ENCODE results near the gene ABCC5. TPM values are rescaled to one million over a fixed set of nuclear protein-coding genes. Genes with fewer than 3 reads are reported as not detected.
"Not testable (repeated sequence)": the region's sequence is repeated elsewhere in the genome, so short reads cannot be mapped to it uniquely, and the experiment has no call there.

Gene ABCC5
- total and polyA plus RNA-seq, 3 experiments from 2014 or later, result 9.5 to 19.0 (median 18.1) TPM

- H3K36me3 ChIP-seq (ENCODE audit: insufficient read depth, low read length), result no peaks in the 10 kb centered on the region
- no peak for DNase-seq
- Mint-ChIP-seq H3K9me3 (no peaks in the 10 kb centered on the region), H3K27me3 (no peaks in the 10 kb centered on the region), H3K36me3 (peaks cover 0 to 39% (median 15%) of the 10 kb centered on the region in 3 donors), H3K4me3 (no peak overlapping the region), H3K27ac (no peak overlapping the region), H3K4me1 (peaks cover 15 to 16% (median 15%) of the 10 kb centered on the region in 3 donors)
- no peaks in the 10 kb centered on the region for H3K27me3 ChIP-seq (ENCODE audit: insufficient read depth, low read length, poor library complexity, severe bottlenecking)
- ChIA-PET CTCF (interaction anchor here (0.9 kb wide), 1 partner anchor 116 kb away, joined by 4 read pairs; no protein-coding TSS in a partner anchor), POLR2A (no interaction called here)
- H3K4me3 ChIP-seq (ENCODE audit: low read length), result no peak overlapping the region
- H3K27ac ChIP-seq (ENCODE audit: low read depth, low read length), result no peak overlapping the region
- peaks cover 8% of the 10 kb centered on the region for H3K4me1 ChIP-seq (ENCODE audit: insufficient read depth, low read length)
- no peaks in the 10 kb centered on the region for H3K9me3 ChIP-seq (ENCODE audit: low read length)
These were observed 5.5 kb downstream of the ABCC5 start for GRCh38 chr3:184011937-184012889.

- Histone ChIP-seq H3K4me3 (ENCODE audit: low read length) (no peak overlapping the region), H3K27ac (ENCODE audit: low read depth, low read length) (no peak overlapping the region), H3K27me3 (ENCODE audit: insufficient read depth, low read length, poor library complexity, severe bottlenecking) (no peaks in the 10 kb centered on the region), H3K9me3 (ENCODE audit: low read length) (no peaks in the 10 kb centered on the region), H3K36me3 (ENCODE audit: insufficient read depth, low read length) (no peaks in the 10 kb centered on the region), H3K4me1 (ENCODE audit: insufficient read depth, low read length) (no peaks in the 10 kb centered on the region)
- ChIA-PET CTCF (interaction anchor here (0.9 kb wide), 1 partner anchor 116 kb away, joined by 4 read pairs; no protein-coding TSS in a partner anchor), POLR2A (no interaction called here)
- H3K27ac Mint-ChIP-seq, result no peak overlapping the region
- H3K27me3 Mint-ChIP-seq, result no peaks in the 10 kb centered on the region
- H3K4me3 Mint-ChIP-seq, result no peak overlapping the region
- H3K36me3 Mint-ChIP-seq, result peaks cover 0 to 43% (median 15%) of the 10 kb centered on the region in 3 donors
- no peaks in the 10 kb centered on the region for H3K9me3 Mint-ChIP-seq
- DNase-seq, result no peak
- peaks cover 8 to 12% (median 11%) of the 10 kb centered on the region in 3 donors for H3K4me1 Mint-ChIP-seq
These were observed 6.3 kb downstream of the ABCC5 start for GRCh38 chr3:184011230-184011876.

GRCh38 chr3:184008161-184008560 is 9.5 kb downstream of the ABCC5 start:
- Mint-ChIP-seq H3K4me1 (peaks cover 5 to 10% (median 6%) of the 10 kb centered on the region in 3 donors), H3K27me3 (no peaks in the 10 kb centered on the region), H3K9me3 (no peaks in the 10 kb centered on the region), H3K27ac (no peak overlapping the region), H3K36me3 (peaks cover 0 to 46% (median 18%) of the 10 kb centered on the region in 3 donors), H3K4me3 (no peak overlapping the region)
- CTCF ChIA-PET, result interaction anchor here (1.2 to 2.0 kb wide), 2 partner anchors 8 to 10 kb away, joined by 4 to 11 read pairs; partner anchors contain the start of gene ABCC5
- no peak overlapping the region for H3K4me3 ChIP-seq (ENCODE audit: low read length)
- POLR2A ChIA-PET, result no interaction called here
- no peaks in the 10 kb centered on the region for H3K9me3 ChIP-seq (ENCODE audit: low read length)
- H3K27me3 ChIP-seq (ENCODE audit: insufficient read depth, low read length, poor library complexity, severe bottlenecking), result no peaks in the 10 kb centered on the region
- no peak overlapping the region for H3K27ac ChIP-seq (ENCODE audit: low read depth, low read length)
- H3K4me1 ChIP-seq (ENCODE audit: insufficient read depth, low read length), result no peaks in the 10 kb centered on the region
- no peaks in the 10 kb centered on the region for H3K36me3 ChIP-seq (ENCODE audit: insufficient read depth, low read length)
- DNase-seq, result no peak

- H3K4me1 Mint-ChIP-seq, result peaks cover 5 to 10% (median 6%) of the 10 kb centered on the region in 3 donors
- H3K9me3 ChIP-seq (ENCODE audit: low read length); H3K27ac Mint-ChIP-seq; H3K36me3 ChIP-seq (ENCODE audit: insufficient read depth, low read length); DNase-seq; H3K4me3 Mint-ChIP-seq; H3K9me3 Mint-ChIP-seq; H3K27me3 ChIP-seq (ENCODE audit: insufficient read depth, low read length, poor library complexity, severe bottlenecking); H3K27me3 Mint-ChIP-seq; H3K4me3 ChIP-seq (ENCODE audit: low read length); H3K4me1 ChIP-seq (ENCODE audit: insufficient read depth, low read length); H3K27ac ChIP-seq (ENCODE audit: low read depth, low read length); POLR2A ChIA-PET: not testable (repeated sequence)
- CTCF ChIA-PET, result interaction anchor here (1.2 to 2.0 kb wide), 2 partner anchors 9 to 11 kb away, joined by 4 to 11 read pairs; partner anchors contain the start of gene ABCC5
- peaks cover 0 to 43% (median 15%) of the 10 kb centered on the region in 3 donors for H3K36me3 Mint-ChIP-seq
These were observed 10.4 kb downstream of the ABCC5 start for GRCh38 chr3:184007143-184007813.

GRCh38 chr3:184005941-184006507 is 11.7 kb downstream of the ABCC5 start:
- peak overlapping the region in 1 of 8 donors; percentile 30 for H3K27ac Mint-ChIP-seq
- H3K4me1 Mint-ChIP-seq, result peaks cover 5 to 10% (median 6%) of the 10 kb centered on the region in 3 donors

GRCh38 chr3:184004476-184004875 is 13.2 kb downstream of the ABCC5 start:
- no peaks in the 10 kb centered on the region for H3K9me3 Mint-ChIP-seq
- H3K27ac ChIP-seq (ENCODE audit: low read depth, low read length), result no peak overlapping the region
- H3K9me3 ChIP-seq (ENCODE audit: low read length), result no peaks in the 10 kb centered on the region
- H3K27ac Mint-ChIP-seq, result peak overlapping the region in 1 of 8 donors; percentile 51
- no peak for DNase-seq
- H3K36me3 ChIP-seq (ENCODE audit: insufficient read depth, low read length), result no peaks in the 10 kb centered on the region
- ChIA-PET CTCF (interaction anchor here (1.1 to 1.6 kb wide), 2 partner anchors 10 to 14 kb away, joined by 3 to 4 read pairs; partner anchors contain the start of gene ABCC5), POLR2A (no interaction called here)
- no peaks in the 10 kb centered on the region for H3K27me3 Mint-ChIP-seq
- no peaks in the 10 kb centered on the region for H3K27me3 ChIP-seq (ENCODE audit: insufficient read depth, low read length, poor library complexity, severe bottlenecking)
- no peak overlapping the region for H3K4me3 ChIP-seq (ENCODE audit: low read length)
- H3K4me1 ChIP-seq (ENCODE audit: insufficient read depth, low read length), result no peaks in the 10 kb centered on the region
- no peak overlapping the region for H3K4me3 Mint-ChIP-seq
- H3K36me3 Mint-ChIP-seq, result peaks cover 0 to 38% (median 9%) of the 10 kb centered on the region in 3 donors
- H3K4me1 Mint-ChIP-seq, result peaks cover 6 to 10% (median 6%) of the 10 kb centered on the region in 3 donors

More at GRCh38 chr3:184005941-184006507, 11.7 kb downstream of the ABCC5 start:
- H3K9me3 Mint-ChIP-seq, result no peaks in the 10 kb centered on the region
- Histone ChIP-seq H3K27ac (ENCODE audit: low read depth, low read length) (no peak overlapping the region), H3K4me3 (ENCODE audit: low read length) (no peak overlapping the region), H3K36me3 (ENCODE audit: insufficient read depth, low read length) (no peaks in the 10 kb centered on the region), H3K9me3 (ENCODE audit: low read length) (no peaks in the 10 kb centered on the region), H3K4me1 (ENCODE audit: insufficient read depth, low read length) (no peaks in the 10 kb centered on the region), H3K27me3 (ENCODE audit: insufficient read depth, low read length, poor library complexity, severe bottlenecking) (no peaks in the 10 kb centered on the region)
- ChIA-PET POLR2A (no interaction called here), CTCF (interaction anchor here (0.7 to 1.3 kb wide), 2 partner anchors 12 to 1631 kb away, joined by 3 to 8 read pairs; partner anchors contain the start of gene ABCC5)
- H3K36me3 Mint-ChIP-seq, result peaks cover 0 to 42% (median 14%) of the 10 kb centered on the region in 3 donors
- DNase-seq, result peak in 1 of 5 donors; percentile 13
- no peaks in the 10 kb centered on the region for H3K27me3 Mint-ChIP-seq
- H3K4me3 Mint-ChIP-seq, result no peak overlapping the region

- peaks cover 6 to 10% (median 6%) of the 10 kb centered on the region in 3 donors for H3K4me1 Mint-ChIP-seq
- Histone ChIP-seq H3K27ac (ENCODE audit: low read depth, low read length) (no peak overlapping the region), H3K36me3 (ENCODE audit: insufficient read depth, low read length) (no peaks in the 10 kb centered on the region), H3K4me1 (ENCODE audit: insufficient read depth, low read length) (no peaks in the 10 kb centered on the region), H3K4me3 (ENCODE audit: low read length) (no peak overlapping the region), H3K27me3 (ENCODE audit: insufficient read depth, low read length, poor library complexity, severe bottlenecking) (no peaks in the 10 kb centered on the region), H3K9me3 (ENCODE audit: low read length) (no peaks in the 10 kb centered on the region)
- ChIA-PET POLR2A (no interaction called here), CTCF (interaction anchor here (1.1 to 1.6 kb wide), 2 partner anchors 11 to 15 kb away, joined by 3 to 4 read pairs; partner anchors contain the start of gene ABCC5)
- no peaks in the 10 kb centered on the region for H3K27me3 Mint-ChIP-seq
- H3K9me3 Mint-ChIP-seq, result no peaks in the 10 kb centered on the region
- DNase-seq, result no peak
- H3K27ac Mint-ChIP-seq, result no peak overlapping the region
- H3K4me3 Mint-ChIP-seq, result no peak overlapping the region
- H3K36me3 Mint-ChIP-seq, result peaks cover 0 to 38% (median 13%) of the 10 kb centered on the region in 3 donors
These were observed 14.3 kb downstream of the ABCC5 start for GRCh38 chr3:184003187-184003967.

Data from CD8-positive, alpha-beta memory T cell (primary cell).